NOMO-1 treated with dmso at 0.1 percent for 144 hours (cell line): ENCODE measurements around the gene CCDC69.

Source experiments
- DNase-seq: peaks from one replicate; lab custom pipeline; 2025; ENCODE audit not compliant: unreplicated experiment; lab: John Stamatoyannopoulos, UW

Gene CCDC69

DNA sequence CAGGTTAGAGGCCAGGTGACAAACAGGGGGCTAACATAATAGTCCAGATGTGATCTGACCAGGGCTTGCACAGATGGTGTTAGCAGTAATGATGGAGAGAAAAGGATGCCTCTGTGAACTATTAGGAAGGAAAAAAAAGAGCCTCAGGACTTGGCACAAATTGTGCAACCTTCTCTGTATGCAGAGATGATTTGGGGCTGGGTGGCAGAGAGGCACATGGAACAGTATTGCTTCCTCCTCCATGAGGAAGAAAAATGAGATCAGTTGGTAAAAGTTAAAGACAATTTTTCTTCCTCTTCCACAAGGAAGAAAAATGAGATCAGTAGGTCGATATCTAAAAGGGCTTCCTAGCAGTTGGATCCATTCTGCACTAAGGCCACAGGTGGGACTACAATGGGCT is 52.4 kb downstream of the CCDC69 start:
- DNase-seq = peak; percentile 30

- no peak for DNase-seq
Measured at GRCh38 chr5:151168602-151169344, 55.1 kb downstream of the CCDC69 start.

DNA sequence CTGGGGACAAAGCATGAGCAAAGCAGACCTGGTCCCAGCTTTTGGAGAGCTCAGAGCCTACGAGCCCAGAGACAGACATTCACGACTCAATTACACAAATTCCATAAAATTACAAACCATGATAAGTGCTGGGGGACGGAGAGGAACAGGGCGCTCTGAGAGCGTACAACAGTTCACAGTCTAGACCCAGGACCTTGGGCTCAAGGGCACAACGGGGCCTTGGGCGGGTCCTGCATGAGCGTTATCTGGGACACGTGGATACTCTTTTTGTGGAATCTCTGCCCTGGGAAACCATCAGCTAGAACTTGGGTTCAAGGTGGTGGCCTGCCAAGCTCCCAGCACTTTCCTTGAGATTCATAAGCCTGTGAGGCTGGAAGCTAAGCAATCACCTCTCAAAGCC is 56.9 kb downstream of the CCDC69 start:
- no peak for DNase-seq

DNA sequence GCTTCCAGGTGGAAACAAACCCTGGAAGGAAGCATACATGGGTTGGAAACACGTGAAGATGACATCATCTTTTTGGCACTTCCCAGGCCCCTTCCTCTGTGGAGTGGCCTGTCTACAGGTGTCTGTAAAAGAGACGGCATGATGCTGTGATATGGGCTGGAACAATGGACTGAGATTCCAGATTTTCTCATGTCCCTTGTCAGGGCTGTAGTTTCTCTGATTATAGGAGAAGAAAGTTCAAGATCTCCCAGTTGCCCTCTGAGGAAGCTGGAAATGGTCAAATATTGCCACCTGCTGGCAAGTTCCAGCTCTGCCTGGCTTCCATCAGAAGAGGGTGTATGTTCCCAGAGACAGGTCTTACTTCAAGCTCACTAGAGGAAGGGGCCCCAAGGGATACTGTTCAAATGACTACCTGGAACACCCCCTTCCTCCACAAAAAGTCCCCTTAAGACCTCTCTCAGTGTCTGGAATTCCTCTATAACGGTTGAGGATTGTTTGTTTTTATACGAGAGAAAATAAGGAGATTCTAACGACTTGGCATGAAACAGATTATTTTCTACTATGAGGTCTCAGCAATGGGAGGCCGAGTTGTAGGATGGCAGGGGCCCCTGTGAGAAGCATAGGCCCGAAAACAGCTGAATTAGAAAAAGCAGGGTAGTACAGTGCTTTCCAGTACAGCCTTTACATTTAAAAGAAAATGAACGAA is 59.1 kb downstream of the CCDC69 start:
- peak; percentile 11 for DNase-seq

- DNase-seq = no peak
Measured at GRCh38 chr5:151162776-151163175, 61.1 kb downstream of the CCDC69 start.

GRCh38 chr5:151159649-151160373 is 64.1 kb downstream of the CCDC69 start:
- no peak for DNase-seq

DNA sequence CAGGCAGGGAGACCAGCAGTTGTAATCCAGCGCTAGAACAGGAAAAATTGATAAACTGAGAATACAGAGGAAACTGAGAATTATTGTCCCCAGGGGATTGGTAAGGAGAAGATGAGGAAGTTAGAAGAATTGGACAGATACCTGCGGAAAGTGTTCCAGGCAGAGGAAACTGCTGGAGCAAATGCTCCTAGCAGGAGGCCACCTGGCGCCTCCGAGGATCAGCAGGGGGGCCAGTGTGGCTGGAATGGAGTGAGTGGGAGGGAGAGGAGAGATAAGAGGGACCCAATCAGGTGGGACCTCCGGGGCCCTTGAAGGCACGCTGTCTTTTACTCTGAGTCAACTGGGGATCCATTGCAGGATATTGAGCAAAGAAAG is 65.6 kb downstream of the CCDC69 start:
- DNase-seq = no peak

DNA sequence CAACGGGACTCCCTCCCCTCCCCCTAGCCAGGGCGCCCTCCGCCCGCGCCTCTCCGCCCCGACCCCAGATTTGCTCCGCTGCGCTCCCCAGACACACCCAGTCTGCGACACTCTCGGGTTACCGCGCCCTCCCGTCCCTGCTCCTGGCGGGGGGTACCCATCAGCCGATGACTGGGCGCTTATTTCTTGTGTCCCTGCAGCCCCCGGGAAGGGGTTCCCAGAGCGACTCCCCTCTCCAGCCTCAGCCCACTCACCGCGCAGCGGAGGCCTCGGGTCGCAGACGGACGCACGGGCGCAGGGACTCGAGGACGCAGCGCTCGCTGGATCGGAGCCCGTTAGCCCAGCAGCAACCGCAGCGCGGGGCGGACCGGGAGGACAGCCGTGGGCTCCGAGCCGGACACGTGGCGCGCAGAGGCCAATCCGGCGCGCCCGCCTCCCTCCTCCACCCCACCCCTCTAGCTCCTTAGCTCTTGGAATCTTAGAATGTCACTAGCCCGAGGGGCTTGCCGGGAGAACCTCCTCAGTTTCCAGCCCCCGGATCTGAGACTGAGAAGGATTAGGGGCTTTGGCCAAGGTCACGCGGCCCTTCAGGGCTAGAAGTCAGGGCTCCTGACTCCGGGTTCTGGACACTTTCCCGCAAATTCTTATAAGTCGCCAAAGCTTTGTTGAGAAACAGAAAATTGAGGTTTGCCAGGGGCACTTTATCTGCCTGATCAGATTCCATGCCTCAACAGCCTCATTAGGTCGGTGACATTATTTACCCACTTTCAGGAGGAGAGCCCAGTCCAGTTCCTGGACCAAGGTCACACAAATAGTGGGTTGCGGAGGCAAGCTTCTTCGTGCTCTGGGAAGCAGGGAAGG is 66.2 kb downstream of the CCDC69 start, which contains the start of gene ANXA6:
Gene ANXA6 (minus strand): TSS at position 354 of the 861 bp plus-strand sequence. CDS start 9,878 bp downstream, outside the sequence.
- DNase-seq = peak; percentile 52

GRCh38 chr5:151156507-151157420 is 67.1 kb downstream of the CCDC69 start:
- no peak for DNase-seq

GRCh38 chr5:151155775-151156506 is 68.0 kb downstream of the CCDC69 start:
- no peak for DNase-seq

DNA sequence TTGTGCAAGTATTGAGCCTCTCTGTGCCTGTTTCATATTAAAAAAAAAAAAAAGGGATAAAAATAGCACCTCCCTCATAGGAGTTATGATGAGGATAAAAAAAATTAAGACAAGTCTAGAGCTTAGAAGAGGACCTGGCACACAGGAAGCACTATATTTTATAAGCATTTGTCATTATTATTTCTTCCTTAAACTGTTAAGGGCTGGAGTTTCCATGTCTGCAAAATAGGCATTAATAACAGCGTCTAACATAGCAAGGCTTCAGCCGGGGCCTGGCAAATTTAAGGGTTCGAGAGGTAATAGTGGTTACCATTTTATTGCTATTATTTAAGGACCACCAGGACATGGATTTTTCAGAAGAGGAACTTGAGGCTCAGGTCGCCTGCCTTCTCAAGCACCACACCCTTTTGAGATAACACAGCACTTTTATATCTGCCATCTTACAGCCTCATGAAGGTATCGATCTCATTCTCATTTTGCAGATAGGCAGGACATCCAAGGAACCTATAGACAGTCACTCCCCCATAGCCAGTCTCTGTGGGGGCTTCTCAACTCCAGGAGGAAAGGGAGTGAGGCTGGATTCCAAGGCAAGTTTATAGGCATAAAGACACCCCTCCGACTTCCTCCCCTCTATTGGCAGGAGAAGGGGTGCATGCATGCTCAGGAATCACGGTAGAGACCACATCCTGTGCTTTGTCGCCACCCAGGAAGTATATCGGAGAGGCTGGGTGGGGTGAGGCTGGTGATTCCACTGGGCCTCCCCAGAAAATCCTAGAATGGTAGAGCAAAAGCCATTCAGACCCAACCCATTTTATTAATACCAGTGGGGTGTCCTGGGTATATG is 68.7 kb downstream of the CCDC69 start:
- peak; percentile 21 for DNase-seq

- DNase-seq = no peak
Measured at GRCh38 chr5:151153766-151154272, 70.1 kb downstream of the CCDC69 start.

DNA sequence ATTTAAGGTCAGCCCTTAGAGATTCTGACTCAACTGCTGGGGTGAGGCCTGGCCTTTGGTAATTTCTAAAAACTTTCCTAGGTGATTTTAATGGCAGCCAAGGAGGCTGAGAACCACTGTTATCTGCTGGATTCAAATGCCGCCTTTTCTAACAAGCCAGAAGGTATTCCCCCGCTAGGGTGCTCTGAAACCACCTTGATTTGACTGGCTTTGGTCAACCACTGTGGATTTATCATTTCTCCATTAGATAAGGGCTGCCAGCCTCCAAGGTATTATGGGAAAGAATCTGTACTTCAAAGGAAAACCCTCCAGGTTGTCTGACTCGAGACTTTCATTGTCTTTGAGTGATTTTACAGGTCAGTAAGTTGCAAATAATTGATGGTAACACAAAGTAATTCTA is 70.6 kb downstream of the CCDC69 start:
- no peak for DNase-seq

DNA sequence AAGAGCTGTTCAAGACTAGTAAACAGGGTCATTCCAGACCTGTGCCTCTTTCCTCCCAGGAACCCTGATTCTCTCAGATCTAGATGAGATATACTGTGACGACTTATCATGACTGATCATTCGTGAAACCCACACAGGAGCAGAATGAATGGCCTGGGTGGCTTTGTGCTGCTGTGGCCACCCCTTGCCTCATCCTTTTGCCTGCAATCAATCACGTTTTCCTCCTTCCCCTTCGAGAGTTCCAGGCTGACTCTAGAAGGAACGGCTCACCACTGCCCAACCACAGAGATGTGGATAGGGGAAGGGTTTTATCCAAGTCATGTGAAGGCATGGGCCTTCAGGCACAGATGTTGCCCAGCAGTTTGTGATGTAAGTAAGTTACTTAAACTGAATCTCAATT is 72.1 kb downstream of the CCDC69 start:
- DNase-seq = peak; percentile 93

- DNase-seq = no peak
Measured at GRCh38 chr5:151151263-151151660, 72.6 kb downstream of the CCDC69 start.

DNA sequence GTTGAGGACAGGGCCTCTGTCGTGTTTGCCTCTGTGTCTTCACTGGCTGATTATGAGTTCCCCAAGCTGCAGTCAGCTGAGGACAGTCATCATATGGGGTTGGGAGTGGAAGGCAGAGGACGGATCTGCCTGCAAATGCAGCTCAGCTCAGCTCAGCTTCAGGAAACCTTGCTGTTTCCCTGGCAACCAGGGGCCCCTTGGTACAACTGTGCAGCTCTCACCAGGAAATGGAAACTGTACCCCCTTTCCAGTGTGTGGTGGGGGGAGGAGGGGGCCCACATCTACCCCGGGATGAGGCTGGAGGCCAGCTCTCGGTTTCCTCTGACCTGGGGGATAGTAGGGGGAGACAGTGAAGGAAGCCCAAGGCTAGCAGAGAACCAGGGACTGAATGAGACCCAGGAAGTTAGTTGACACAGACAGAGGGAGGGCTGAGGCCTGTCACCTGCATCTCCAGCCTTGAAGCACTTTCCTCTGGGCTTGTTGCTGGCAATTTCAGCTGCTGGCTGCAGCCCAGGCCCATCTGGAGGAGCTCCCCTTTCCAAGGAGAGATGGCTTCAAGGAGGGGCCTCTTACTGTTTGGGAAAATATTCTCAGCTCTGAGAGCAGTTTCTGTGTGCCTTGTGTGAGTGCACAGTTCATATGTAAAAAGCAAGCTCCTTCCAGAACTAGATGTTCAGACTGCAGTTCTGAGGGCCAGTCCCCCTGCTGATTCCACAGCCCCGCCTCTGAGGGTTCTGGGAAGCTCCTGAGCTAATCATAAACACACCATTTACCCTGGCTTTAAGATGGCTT is 73.2 kb downstream of the CCDC69 start:
- peak; percentile 79 for DNase-seq

DNA sequence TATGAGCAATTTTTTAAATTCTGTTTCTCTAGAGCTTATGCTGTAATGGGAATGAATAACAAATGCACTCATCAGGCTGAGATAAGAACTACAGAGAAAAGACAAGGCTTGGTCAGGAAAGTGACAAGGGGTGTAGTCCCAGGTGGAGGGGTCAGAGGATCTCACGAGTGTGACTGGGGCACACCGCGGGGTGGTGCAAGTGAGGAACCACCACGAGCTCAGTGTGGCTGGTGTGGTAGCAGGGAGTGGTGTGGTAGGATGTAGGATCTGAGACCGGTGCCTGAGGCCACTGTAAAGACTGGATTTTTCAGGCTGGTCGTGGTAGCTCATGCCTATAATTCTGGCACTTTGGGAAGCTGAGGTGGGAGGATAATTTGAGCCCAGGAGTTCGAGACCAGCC is 75.3 kb downstream of the CCDC69 start:
- DNase-seq = no peak
